VCaP (cell line): ENCODE results near the gene C2orf92.
"Not testable (repeated sequence)": the region's sequence is repeated elsewhere in the genome, so short reads cannot be mapped to it uniquely, and the experiment has no call there.

Experiments used
- H3K27ac ChIP-seq: fragments of 450-650 bp; 2 replicates; pipeline ENCODE4 v1.5.1; 2017
- CTCF ChIP-seq: fragments of 450-650 bp; conservative IDR thresholded peaks from 2 replicates; pipeline ENCODE4 v1.5.1; 2017; ENCODE audit warnings: mild to moderate bottlenecking, moderate library complexity

Gene C2orf92

DNA sequence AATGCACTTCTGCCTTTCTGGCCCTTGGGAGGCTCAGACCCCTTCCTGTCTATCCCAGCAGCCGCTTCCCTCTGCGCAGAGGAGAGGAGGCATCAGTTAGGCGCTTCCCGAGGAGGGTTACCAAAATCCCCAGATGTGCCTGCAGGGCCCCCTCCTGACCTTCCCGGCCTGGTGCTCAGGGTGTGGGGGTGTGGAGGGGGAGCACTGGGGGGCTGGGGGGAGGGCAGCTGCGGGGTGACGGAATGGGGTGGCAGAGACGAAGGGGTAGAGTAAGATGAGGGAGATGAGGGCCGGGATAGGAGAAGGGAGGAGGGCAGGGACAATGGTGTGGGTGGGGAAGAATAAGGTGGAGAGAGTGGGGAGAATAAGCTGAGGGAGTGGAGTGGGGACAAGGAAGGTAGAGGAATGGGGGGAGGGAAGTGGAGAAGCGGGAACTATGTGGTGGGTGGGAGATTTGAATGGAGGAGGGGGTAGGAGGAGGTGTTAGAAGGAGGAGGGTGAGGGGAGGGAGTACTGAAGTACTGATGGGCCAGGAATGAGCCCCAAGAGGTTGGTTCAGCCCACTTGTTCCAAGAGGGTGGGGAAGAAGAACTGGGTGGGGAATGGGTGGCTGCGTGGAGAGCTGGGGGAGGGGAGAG, 37.3 kb downstream of the C2orf92 start:
- TF ChIP-seq CTCF: no peak
- H3K27ac ChIP-seq: no peak overlapping the region

DNA sequence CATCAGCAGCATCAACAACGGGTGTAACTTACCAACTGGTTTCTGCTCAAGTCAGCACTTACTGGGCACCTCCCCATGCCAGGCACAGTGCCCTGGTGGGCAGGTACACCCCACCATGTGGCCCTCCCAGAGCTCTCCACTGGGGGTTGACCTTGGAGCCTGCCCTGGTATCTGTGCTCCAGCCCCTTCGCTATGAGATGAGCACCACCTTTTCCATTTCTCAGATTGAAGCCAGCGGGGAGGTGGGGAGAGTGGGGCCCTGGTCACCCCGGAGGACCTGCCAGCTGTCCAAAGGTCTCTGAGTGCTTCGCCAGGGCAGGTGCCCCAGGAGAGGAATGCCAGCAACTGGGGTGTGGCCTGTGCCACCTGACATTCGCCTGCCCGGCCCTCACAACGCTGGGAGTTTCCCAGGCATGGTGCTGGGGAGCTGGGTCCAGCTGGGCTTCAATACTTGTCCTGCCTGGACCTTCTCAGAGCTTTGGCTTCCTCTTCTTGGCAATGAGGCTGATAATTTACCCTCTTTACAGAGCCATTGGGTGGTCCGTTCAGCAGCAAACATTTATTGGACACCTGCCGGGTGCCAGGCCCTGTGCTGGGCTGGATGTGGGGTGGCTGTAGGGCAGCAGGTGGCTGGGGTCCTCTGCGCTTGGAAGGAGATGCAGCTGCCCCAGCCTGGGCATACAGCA, 38.0 kb downstream of the C2orf92 start:
- no peak for TF ChIP-seq CTCF
- no peak overlapping the region for H3K27ac ChIP-seq

DNA sequence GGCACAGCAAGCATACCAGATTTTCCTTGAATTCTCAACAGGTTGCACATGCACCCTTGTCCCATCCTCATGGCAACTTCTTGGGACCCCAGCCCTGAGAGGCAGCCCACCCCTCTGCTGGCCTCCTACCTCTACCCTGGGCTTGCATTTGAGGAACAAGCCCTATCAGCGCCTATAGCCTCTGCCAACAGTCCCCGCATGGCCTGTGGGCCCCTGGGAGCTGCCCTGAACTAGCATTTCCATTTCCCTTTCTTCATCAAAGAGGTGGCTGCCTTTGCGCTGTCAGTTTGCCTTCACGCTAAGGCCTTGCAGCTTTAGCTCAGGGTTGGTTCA, 38.5 kb downstream of the C2orf92 start:
- no peak for TF ChIP-seq CTCF
- no peak overlapping the region for H3K27ac ChIP-seq

DNA sequence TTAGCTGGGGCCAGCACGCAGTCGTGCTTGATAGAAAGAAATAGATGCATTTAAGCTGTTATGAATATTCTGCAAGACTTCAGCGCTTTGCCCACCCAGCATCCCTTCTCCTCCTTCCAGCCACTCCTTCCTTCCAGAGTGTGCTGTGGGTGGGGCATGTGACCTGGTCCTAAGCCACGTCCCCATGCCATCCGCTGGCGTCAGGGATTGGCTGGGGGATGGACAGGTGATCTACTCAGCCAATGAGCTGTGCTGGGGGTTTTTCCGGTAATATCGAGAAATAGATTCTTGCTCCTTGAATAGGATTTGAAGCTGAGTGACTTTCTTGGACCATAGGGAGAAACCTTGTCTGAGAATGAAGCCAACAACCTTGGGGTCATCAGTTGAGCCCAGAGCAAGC, 39.1 kb downstream of the C2orf92 start:
- no peak overlapping the region for H3K27ac ChIP-seq
- TF ChIP-seq CTCF: no peak

GRCh38 chr2:97711394-97711711, 41.8 kb downstream of the C2orf92 start:
- no peak overlapping the region for H3K27ac ChIP-seq
- no peak for TF ChIP-seq CTCF

DNA sequence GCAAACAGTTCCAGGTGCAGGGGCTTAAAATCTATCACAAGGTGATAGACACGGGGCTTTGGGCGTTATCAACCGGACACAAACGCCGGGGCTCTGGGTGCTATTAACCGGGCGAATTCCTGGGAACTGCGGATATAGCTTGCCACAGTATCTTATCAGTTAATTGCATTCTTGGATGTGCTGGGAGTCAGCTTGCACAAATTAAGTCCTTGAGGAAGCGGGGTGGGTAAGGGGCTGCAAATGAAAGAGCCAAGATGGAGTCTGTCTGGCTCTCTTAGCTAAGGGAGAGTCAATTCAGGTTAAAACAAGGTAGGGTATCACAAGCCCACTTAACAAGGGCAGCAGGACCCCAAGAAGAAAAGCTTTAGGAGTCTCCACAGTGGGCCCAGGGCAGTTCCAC, 42.7 kb downstream of the C2orf92 start:
- H3K27ac ChIP-seq: not testable (repeated sequence)

DNA sequence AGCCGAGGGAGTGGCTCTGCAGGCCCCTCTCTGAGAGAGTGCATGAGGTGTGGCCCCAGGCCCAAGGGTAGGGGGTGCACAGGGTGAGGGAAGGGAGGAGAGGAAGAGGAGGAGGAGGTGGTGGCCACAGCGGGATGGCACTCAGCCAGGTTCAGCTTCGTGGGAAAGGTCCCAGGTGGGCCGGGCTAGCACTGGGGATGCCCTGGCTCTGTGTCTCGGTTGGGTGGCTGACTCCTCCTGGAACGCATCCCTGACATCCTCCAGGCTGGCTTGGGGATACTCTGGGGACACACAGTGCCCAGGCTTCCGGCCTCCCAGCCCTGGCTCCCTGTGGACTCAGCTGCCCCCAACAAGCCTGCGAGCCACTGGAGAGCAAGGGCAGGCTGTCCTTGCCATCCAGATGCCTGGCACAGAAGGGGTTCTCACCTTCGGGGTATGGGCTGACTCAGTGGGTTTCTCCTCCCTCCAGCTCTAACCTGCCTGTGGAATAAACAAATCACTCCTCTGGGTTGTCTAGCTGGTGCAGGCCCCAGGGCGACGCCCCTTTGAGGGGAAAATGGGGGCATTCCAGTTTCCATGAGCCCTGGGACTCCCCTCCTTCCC, 43.3 kb downstream of the C2orf92 start:
- H3K27ac ChIP-seq: no peak overlapping the region
- no peak for TF ChIP-seq CTCF
